KMS-11 (cell line): ENCODE measurements around the gene DAPK3.
A peak's percentile ranks its signal among the peaks of the same experiment; 100 is the strongest.

Experiments
- H2AFZ ChIP-seq: fragments of 200-600 bp; sonication (generic); 2 replicates; pipeline ENCODE4 v1.6.1; 2016; ENCODE audit warnings: antibody characterized with exemption, mixed run types, low read depth
- H3K27ac ChIP-seq: fragments of 200-600 bp; sonication (generic); 2 replicates; pipeline ENCODE4 v1.6.1; 2016; ENCODE audit warnings: mild to moderate bottlenecking, mixed run types
- H3K27me3 ChIP-seq: fragments of 200-600 bp; sonication (generic); 2 replicates; pipeline ENCODE4 v1.6.1; 2017; ENCODE audit warnings: mild to moderate bottlenecking, low read depth, mixed run types, moderate library complexity; ENCODE audit not compliant: insufficient read depth
- H3K36me3 ChIP-seq: fragments of 200-600 bp; sonication (generic); 2 replicates; pipeline ENCODE4 v1.6.1; 2017; ENCODE audit warnings: mild to moderate bottlenecking, mixed run types; ENCODE audit not compliant: insufficient read depth
- H3K4me1 ChIP-seq: fragments of 200-600 bp; sonication (generic); 2 replicates; pipeline ENCODE4 v1.6.1; 2016; ENCODE audit warnings: mild to moderate bottlenecking, low read depth, mixed run types; ENCODE audit not compliant: poor library complexity, severe bottlenecking
- H3K4me2 ChIP-seq: fragments of 200-600 bp; sonication (generic); 2 replicates; pipeline ENCODE4 v1.7.0; 2016; ENCODE audit warnings: mild to moderate bottlenecking, mixed run types
- H3K4me3 ChIP-seq: fragments of 200-600 bp; sonication (generic); IDR thresholded peaks from 2 replicates; pipeline ENCODE4 v1.6.1; 2017; ENCODE audit warnings: low read depth, low read length, mixed read lengths; ENCODE audit not compliant: insufficient read depth
- H3K79me2 ChIP-seq: fragments of 200-600 bp; sonication (generic); 2 replicates; pipeline ENCODE4 v1.6.1; 2016; ENCODE audit warnings: low read depth, mixed run types; ENCODE audit not compliant: insufficient read depth
- H3K9ac ChIP-seq: fragments of 200-600 bp; sonication (generic); 2 replicates; pipeline ENCODE4 v1.6.1; 2016; ENCODE audit warnings: mild to moderate bottlenecking, mixed run types
- H4K20me1 ChIP-seq: fragments of 200-600 bp; sonication (generic); 2 replicates; pipeline ENCODE4 v1.6.1; 2016; ENCODE audit warnings: mild to moderate bottlenecking, mixed run types; ENCODE audit not compliant: insufficient read depth
- CTCF ChIP-seq: fragments of 200-600 bp; sonication (generic); conservative IDR thresholded peaks from 2 replicates; pipeline ENCODE4 v1.6.1; 2017; ENCODE audit warnings: low read depth, mild to moderate bottlenecking, antibody characterized with exemption, low read length, moderate library complexity, mixed read lengths

DAPK3 gene

GRCh38 chr19:3970808-3971598 is at the start of gene DAPK3:
DAPK3 (minus strand) TSS chr19:3971099; CDS start chr19:3969735, 1,364 bp downstream.
- Histone ChIP-seq H2AFZ (peak within 1 kb of the TSS; percentile 42; the same call in 1 of the 2 replicates), H3K79me2 (peaks cover 4% of the 10 kb centered on the region; the same call in 1 of the 2 replicates)
- peak; percentile 16; the same call in 1 of the 2 replicates for TF ChIP-seq CTCF

GRCh38 chr19:4019578-4019977 is 48.7 kb upstream of the DAPK3 start:
- Histone ChIP-seq H4K20me1 (no peaks in the 10 kb centered on the region), H3K27me3 (no peaks in the 10 kb centered on the region), H3K4me1 (no peaks in the 10 kb centered on the region), H3K79me2 (no peaks in the 10 kb centered on the region; the same call in 1 of the 2 replicates), H2AFZ (no peak overlapping the region), H3K9ac (no peak overlapping the region), H3K4me3 (no peak overlapping the region), H3K4me2 (no peak overlapping the region), H3K36me3 (no peaks in the 10 kb centered on the region; the same call in 1 of the 2 replicates), H3K27ac (no peak overlapping the region)
- TF ChIP-seq CTCF: no peak

More at GRCh38 chr19:3970808-3971598, at the start of gene DAPK3:
- H3K27ac ChIP-seq: no peak within 1 kb of the TSS
- H3K9ac ChIP-seq: peak within 1 kb of the TSS; percentile 65
- no peaks in the 10 kb centered on the region; the same call in 1 of the 2 replicates for H3K36me3 ChIP-seq
- no peaks in the 10 kb centered on the region for H3K27me3 ChIP-seq
- no peak within 1 kb of the TSS for H3K4me3 ChIP-seq
- H4K20me1 ChIP-seq: no peaks in the 10 kb centered on the region
- peak within 1 kb of the TSS; percentile 85 for H3K4me2 ChIP-seq
- H3K4me1 ChIP-seq: peaks cover 27% of the 10 kb centered on the region

- H3K4me3 ChIP-seq: no peak overlapping the region
- no peaks in the 10 kb centered on the region for H4K20me1 ChIP-seq
- no peak overlapping the region for H2AFZ ChIP-seq
- no peaks in the 10 kb centered on the region for H3K27me3 ChIP-seq
- TF ChIP-seq CTCF: no peak
- H3K4me1 ChIP-seq: no peaks in the 10 kb centered on the region
- no peak overlapping the region for H3K9ac ChIP-seq
- H3K4me2 ChIP-seq: no peak overlapping the region
- H3K36me3 ChIP-seq: no peaks in the 10 kb centered on the region; the same call in 1 of the 2 replicates
- no peak overlapping the region for H3K27ac ChIP-seq
- H3K79me2 ChIP-seq: no peaks in the 10 kb centered on the region; the same call in 1 of the 2 replicates
Observed at GRCh38 chr19:4018775-4019504, 48.0 kb upstream of the DAPK3 start.

GRCh38 chr19:4018140-4018613 is 47.3 kb upstream of the DAPK3 start:
- Histone ChIP-seq H3K4me3 (no peak overlapping the region), H3K27ac (no peak overlapping the region), H3K27me3 (no peaks in the 10 kb centered on the region), H3K4me2 (no peak overlapping the region), H4K20me1 (no peaks in the 10 kb centered on the region), H3K9ac (no peak overlapping the region), H3K4me1 (no peaks in the 10 kb centered on the region), H2AFZ (no peak overlapping the region), H3K79me2 (no peaks in the 10 kb centered on the region; the same call in 1 of the 2 replicates), H3K36me3 (no peaks in the 10 kb centered on the region; the same call in 1 of the 2 replicates)
- no peak for TF ChIP-seq CTCF
